ENCODE data around the gene ZNF77. TPM values are rescaled to one million over a fixed set of nuclear protein-coding genes. Genes with fewer than 3 reads are reported as not detected.

Gene ZNF77
- 6.4 and 7.9 TPM in 2 replicates for total RNA-seq (2013; cell fraction: nucleolus; rRNA removed)
- total RNA-seq (2014; rRNA removed) (4.1 and 4.3 TPM in 2 replicates), total RNA-seq (2014; rRNA removed; fragmentation: Illumina TruSeq; extraction: Trizol) (4.7 and 4.9 TPM in 2 replicates), total RNA-seq (2021) (2.8 and 3.1 TPM in 2 replicates), polyA plus RNA-seq (2011; rRNA removed) (2.7 and 2.9 TPM in 2 replicates), polyA plus RNA-seq (2014; fragmentation: Illumina TruSeq; extraction: Trizol) (3.6 and 4.2 TPM in 2 replicates), polyA plus RNA-seq (2014; fragmentation: Nextera tagmentation; extraction: Ambion mirVana) (1 to 10 TPM; 1.9 TPM), polyA plus RNA-seq (2014; rRNA removed) (3.1 and 3.2 TPM in 2 replicates), polyA plus RNA-seq (2016; fragmentation: Nextera tagmentation; extraction: Ambion mirVana) (1 to 10 TPM; 2.6 to 3.5 TPM), polyA minus RNA-seq (2011; rRNA and poly(A)+ RNA removed) (4.7 and 8.6 TPM in 2 replicates), Bru-seq, nascent RNA (percentile 50 among the genes with signal in this experiment), BruChase-seq, experiment 1, labeled RNA remaining after a 6-hour chase (percentile 49 among the genes with signal in this experiment), BruChase-seq, experiment 2, labeled RNA remaining after a 2-hour chase (percentile 50 among the genes with signal in this experiment)
- 3.0 TPM for polyA plus RNA-seq (2011; ENCODE audit: low read depth)
- 2.1 and 2.3 TPM in 2 replicates for polyA plus RNA-seq (2011; cell fraction: cytosol; rRNA removed)
- polyA plus RNA-seq (2011; cell fraction: nucleus; rRNA removed) = 2.8 and 3.2 TPM in 2 replicates
- polyA plus RNA-seq (2012) = 1.8 and 2.0 TPM in 2 replicates
- 1.4 and 1.5 TPM in 2 replicates for polyA minus RNA-seq (2011; cell fraction: cytosol; rRNA and poly(A)+ RNA removed)
- 0.97 and 3.1 TPM in 2 replicates for polyA minus RNA-seq (2011; cell fraction: nucleus; rRNA and poly(A)+ RNA removed)
- long read RNA-seq, experiment 1 = 0 reads
- long read RNA-seq, experiment 2, transcript ZNF77-201 (4 exons, 2,002 nt) = major isoform, 7 of 7 reads
- long read RNA-seq, experiment 2, partial matches to known transcripts = 0 of 7 reads
- long read RNA-seq, experiment 2, other reads (novel, unspliced or antisense) = 0 of 7 reads

DNA sequence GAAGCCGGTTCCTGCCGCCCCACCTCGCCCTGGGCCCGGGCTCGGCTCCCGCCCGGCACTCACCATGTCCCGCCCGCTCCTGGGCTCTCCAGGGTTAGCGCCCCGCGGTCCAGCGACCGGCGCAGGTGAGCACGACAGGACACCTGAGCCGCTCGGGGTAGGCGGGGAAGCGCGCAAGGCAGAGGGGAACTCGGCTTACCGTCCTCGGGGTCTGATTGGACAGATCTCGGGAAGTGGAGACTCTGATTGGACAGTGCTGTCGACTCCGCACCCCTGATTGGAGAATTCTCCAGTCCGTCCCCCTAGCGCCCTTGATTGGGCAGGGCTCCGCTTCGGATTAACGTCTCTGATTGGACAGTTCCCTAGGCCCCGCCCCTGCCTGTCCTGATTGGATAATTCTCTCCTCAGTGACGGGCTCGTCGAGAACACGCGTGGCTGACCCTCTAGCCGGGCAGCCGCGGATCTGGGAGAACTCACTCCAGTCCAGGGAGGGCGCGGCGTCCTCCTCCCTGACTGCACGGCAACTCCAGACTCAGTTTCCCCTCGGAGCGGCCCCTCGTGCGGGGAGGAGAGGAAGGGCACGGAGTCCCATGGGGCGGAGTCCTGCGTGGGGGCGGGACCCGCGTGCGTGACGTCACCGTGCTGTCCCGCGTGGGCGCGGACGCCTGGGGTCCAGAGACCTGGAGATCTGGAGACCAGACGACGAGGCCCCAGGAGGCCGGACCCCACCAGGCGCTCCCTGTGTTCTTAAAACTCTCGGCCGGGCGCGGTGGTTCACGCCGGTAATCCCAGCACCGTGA is at the start of gene ZNF77:
ZNF77 (minus strand) TSS at position 197 of the 800 bp plus-strand sequence; CDS start at position 66, 131 bp downstream.
- H4K20me1 ChIP-seq (ENCODE audit: control insufficient read depth, insufficient read depth) = no peaks in the 10 kb centered on the region
- H3K9ac ChIP-seq (ENCODE audit: control insufficient read depth, insufficient read depth, low read length) = peak within 1 kb of the TSS; percentile 60
- FAIRE-seq (peak; percentile 100), DNase-seq (ENCODE audit: low read depth, low spot score) (peak; percentile 98), ATAC-seq (peak; percentile 100)
- BruUV-seq (replicated peaks) = no TSS peak
- ChIA-PET RAD21 (ENCODE audit: unreplicated experiment) (no interaction called here), POLR2A (no interaction called here), CTCF (interaction anchor here (1.2 kb wide), 1 partner anchor 58 kb away, joined by 3 read pairs; no protein-coding TSS in a partner anchor), SMC1A (ENCODE audit: uncharacterized antibody, unreplicated experiment) (no interaction called here)
- peak within 1 kb of the TSS; percentile 70 for H3K27ac ChIP-seq (ENCODE audit: control insufficient read depth, insufficient read depth)
- peak within 1 kb of the TSS; percentile 93 for H3K4me2 ChIP-seq (ENCODE audit: control insufficient read depth, insufficient read depth)
- no peaks in the 10 kb centered on the region for H3K36me3 ChIP-seq (ENCODE audit: control insufficient read depth in 2 of 2, insufficient read depth in 2 of 2, low read length in 1 of 2)
- under 1% methylated on average over 74 of the region's 74 CpGs for WGBS (ENCODE audit: insufficient coverage, insufficient replicate concordance, low lambda C conversion rate, missing lambda C conversion rate)
- H3K79me2 ChIP-seq (ENCODE audit: control insufficient read depth, insufficient read depth, low read length) = peaks cover 13% of the 10 kb centered on the region
- H3K4me3 ChIP-seq = peak within 1 kb of the TSS; percentile 82
- no peaks in the 10 kb centered on the region for H3K27me3 ChIP-seq (replicated peaks in 1 of 2; ENCODE audit: control insufficient read depth in 2 of 2, insufficient read depth in 2 of 2, low read length in 1 of 2)
- no peaks in the 10 kb centered on the region for H3K9me3 ChIP-seq (replicated peaks; ENCODE audit: control insufficient read depth, insufficient read depth, low read length)
- H2AFZ ChIP-seq (ENCODE audit: control insufficient read depth, low read depth, low read length) = peak within 1 kb of the TSS; percentile 96
- H3K4me1 ChIP-seq (ENCODE audit: control insufficient read depth, insufficient read depth, low read length) = peaks cover 5% of the 10 kb centered on the region
- intact Hi-C loops (cut with micrococcal nuclease; ENCODE audit: unreplicated experiment) = loop anchor here (10.0 kb wide), 1 partner anchor 60 kb away; no protein-coding TSS in a partner anchor
- in situ Hi-C loops (cut with MboI) = no loop called here
- TF ChIP-seq ZZZ3 (IDR thresholded peaks at IDR 0.05; ENCODE audit: control insufficient read depth, insufficient read length, low read depth) (no peak), ZNF384 (IDR thresholded peaks at IDR 0.05; ENCODE audit: borderline replicate concordance, low read depth, low read length) (no peak), POLR2A (IDR thresholded peaks at IDR 0.05; ENCODE audit: low read depth, low read length) (peak; percentile 81), JUND (IDR thresholded peaks at IDR 0.05; ENCODE audit: low read depth, low read length) (0 out of 2 replicates have a peak, but pooled peaks have one; percentile 42), SREBF1 (IDR thresholded peaks at IDR 0.05; ENCODE audit: low read length) (no peak), CREM (IDR thresholded peaks at IDR 0.05; ENCODE audit: low read depth) (peak; percentile 92), IKZF1 (conservative IDR thresholded peaks at IDR 0.05) (peak; percentile 54; the same call in 1 of the 2 replicates), PML (IDR thresholded peaks at IDR 0.05; ENCODE audit: low read length) (no peak), PAX5 (IDR thresholded peaks at IDR 0.05; ENCODE audit: borderline replicate concordance, low read depth, low read length) (0 out of 2 replicates have a peak, but pooled peaks have one; percentile 5), CEBPZ (IDR thresholded peaks at IDR 0.05; ENCODE audit: low read depth, low read length) (peak; percentile 92), BRCA1 (IDR thresholded peaks at IDR 0.05; ENCODE audit: low read depth, low read length) (no peak), SUZ12 (IDR thresholded peaks at IDR 0.05; ENCODE audit: unreplicated experiment) (no peak)
- TF ChIP-seq, protein P1, sequence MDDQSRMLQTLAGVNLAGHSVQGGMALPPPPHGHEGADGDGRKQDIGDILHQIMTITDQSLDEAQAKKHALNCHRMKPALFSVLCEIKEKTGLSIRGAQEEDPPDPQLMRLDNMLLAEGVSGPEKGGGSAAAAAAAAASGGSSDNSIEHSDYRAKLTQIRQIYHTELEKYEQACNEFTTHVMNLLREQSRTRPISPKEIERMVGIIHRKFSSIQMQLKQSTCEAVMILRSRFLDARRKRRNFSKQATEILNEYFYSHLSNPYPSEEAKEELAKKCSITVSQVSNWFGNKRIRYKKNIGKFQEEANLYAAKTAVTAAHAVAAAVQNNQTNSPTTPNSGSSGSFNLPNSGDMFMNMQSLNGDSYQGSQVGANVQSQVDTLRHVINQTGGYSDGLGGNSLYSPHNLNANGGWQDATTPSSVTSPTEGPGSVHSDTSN (IDR thresholded peaks at IDR 0.05; ENCODE audit: insufficient replicate concordance, low read depth, low read length) = peak; percentile 97
- TF ChIP-seq, protein P2, sequence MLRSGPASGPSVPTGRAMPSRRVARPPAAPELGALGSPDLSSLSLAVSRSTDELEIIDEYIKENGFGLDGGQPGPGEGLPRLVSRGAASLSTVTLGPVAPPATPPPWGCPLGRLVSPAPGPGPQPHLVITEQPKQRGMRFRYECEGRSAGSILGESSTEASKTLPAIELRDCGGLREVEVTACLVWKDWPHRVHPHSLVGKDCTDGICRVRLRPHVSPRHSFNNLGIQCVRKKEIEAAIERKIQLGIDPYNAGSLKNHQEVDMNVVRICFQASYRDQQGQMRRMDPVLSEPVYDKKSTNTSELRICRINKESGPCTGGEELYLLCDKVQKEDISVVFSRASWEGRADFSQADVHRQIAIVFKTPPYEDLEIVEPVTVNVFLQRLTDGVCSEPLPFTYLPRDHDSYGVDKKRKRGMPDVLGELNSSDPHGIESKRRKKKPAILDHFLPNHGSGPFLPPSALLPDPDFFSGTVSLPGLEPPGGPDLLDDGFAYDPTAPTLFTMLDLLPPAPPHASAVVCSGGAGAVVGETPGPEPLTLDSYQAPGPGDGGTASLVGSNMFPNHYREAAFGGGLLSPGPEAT (IDR thresholded peaks at IDR 0.05; ENCODE audit: low read depth) = no peak

All from GM12878 (cell line).